IMR-90 (cell line): ENCODE measurements around the gene ALDH1A1.

Experiments
- BHLHE40 ChIP-seq: fragments of 150-350 bp; IDR thresholded peaks from 2 replicates; pipeline ENCODE4 v1.6.1; 2016; ENCODE audit warnings: mild to moderate bottlenecking, low read depth, low read length
- CEBPB ChIP-seq: IDR thresholded peaks from 2 replicates; pipeline ENCODE4 v1.6.1; 2012; ENCODE audit warnings: low read depth, low read length, improper control_type of control experiment
- CTCF ChIP-seq: conservative IDR thresholded peaks from 2 replicates; pipeline ENCODE4 v1.5.1; 2012; ENCODE audit warnings: mild to moderate bottlenecking, low read depth, low read length, improper control_type of control experiment
- MAFK ChIP-seq: IDR thresholded peaks from 2 replicates; pipeline ENCODE4 v1.6.1; 2012; ENCODE audit warnings: low read depth, low read length, improper control_type of control experiment
- MAZ ChIP-seq: IDR thresholded peaks from 2 replicates; pipeline ENCODE4 v1.6.1; 2012; ENCODE audit warnings: low read depth, mild to moderate bottlenecking, low read length, improper control_type of control experiment, moderate library complexity, borderline replicate concordance
- MXI1 ChIP-seq: IDR thresholded peaks from 2 replicates; pipeline ENCODE4 v1.6.1; 2012; ENCODE audit warnings: low read depth, mild to moderate bottlenecking, low read length, moderate library complexity, borderline replicate concordance
- POLR2A ChIP-seq: IDR thresholded peaks from 2 replicates; pipeline ENCODE4 v1.6.1; 2012; ENCODE audit warnings: mild to moderate bottlenecking, low read depth, low read length
- RAD21 ChIP-seq: IDR thresholded peaks from 2 replicates; pipeline ENCODE4 v1.6.1; 2012; ENCODE audit warnings: low read length, improper control_type of control experiment
- RFX5 ChIP-seq: IDR thresholded peaks from 2 replicates; pipeline ENCODE4 v1.8.0; 2012; ENCODE audit warnings: low read depth, mild to moderate bottlenecking, low read length, moderate library complexity
- SMC3 ChIP-seq: fragments of 150-350 bp; IDR thresholded peaks from 2 replicates; pipeline ENCODE4 v1.6.1; 2016; ENCODE audit warnings: low read depth, mild to moderate bottlenecking, antibody characterized with exemption, low read length, moderate library complexity
- USF2 ChIP-seq: fragments of 150-350 bp; IDR thresholded peaks from 2 replicates; pipeline ENCODE4 v1.6.1; 2017; ENCODE audit warnings: mild to moderate bottlenecking, antibody characterized with exemption, low read length, low read depth
- TF ChIP-seq, protein P1 (sequence below): fragments of 150-350 bp; IDR thresholded peaks from 2 replicates; pipeline ENCODE4 v1.6.1; 2016; ENCODE audit warnings: low read depth, mild to moderate bottlenecking, low read length, moderate library complexity, borderline replicate concordance

GRCh38 chr9:72894342-72894741 is 58.5 kb downstream of the ALDH1A1 start:
- TF ChIP-seq CTCF (no peak), POLR2A (no peak), USF2 (no peak), BHLHE40 (no peak), SMC3 (no peak), CEBPB (no peak), MXI1 (no peak), RFX5 (no peak), RAD21 (no peak), MAZ (no peak), MAFK (no peak)
- TF ChIP-seq, protein P1, sequence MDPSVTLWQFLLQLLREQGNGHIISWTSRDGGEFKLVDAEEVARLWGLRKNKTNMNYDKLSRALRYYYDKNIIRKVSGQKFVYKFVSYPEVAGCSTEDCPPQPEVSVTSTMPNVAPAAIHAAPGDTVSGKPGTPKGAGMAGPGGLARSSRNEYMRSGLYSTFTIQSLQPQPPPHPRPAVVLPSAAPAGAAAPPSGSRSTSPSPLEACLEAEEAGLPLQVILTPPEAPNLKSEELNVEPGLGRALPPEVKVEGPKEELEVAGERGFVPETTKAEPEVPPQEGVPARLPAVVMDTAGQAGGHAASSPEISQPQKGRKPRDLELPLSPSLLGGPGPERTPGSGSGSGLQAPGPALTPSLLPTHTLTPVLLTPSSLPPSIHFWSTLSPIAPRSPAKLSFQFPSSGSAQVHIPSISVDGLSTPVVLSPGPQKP, result no peak
